ENCODE data around the gene PROCA1.
"Not testable (repeated sequence)": the region's sequence is repeated elsewhere in the genome, so short reads cannot be mapped to it uniquely, and the experiment has no call there.

Gene PROCA1

GRCh38 chr17:28737316-28737715 lies 25.6 kb upstream of the PROCA1 start:
- H4K20me1 ChIP-seq (ENCODE audit: insufficient read depth, low read length): no peaks in the 10 kb centered on the region
- H3K9ac ChIP-seq (ENCODE audit: low read length): peak overlapping the region; percentile 89; the same call in 1 of the 2 replicates
- no peaks in the 10 kb centered on the region for H3K27me3 ChIP-seq (ENCODE audit: low read depth, low read length)
- H3K9me3 ChIP-seq (ENCODE audit: insufficient read depth, low read length): no peaks in the 10 kb centered on the region
- peak overlapping the region; percentile 60 for H3K4me3 ChIP-seq (ENCODE audit: low read length)
- H3K79me2 ChIP-seq (ENCODE audit: low read length): peaks cover 12% of the 10 kb centered on the region
- peaks cover 42% of the 10 kb centered on the region for H3K36me3 ChIP-seq (replicated peaks; ENCODE audit: low read depth, low read length)
- TF ChIP-seq EZH2phosphoT487 (IDR thresholded peaks at IDR 0.05; ENCODE audit: low read depth): no peak
- H3K4me2 ChIP-seq (ENCODE audit: low read length): peak overlapping the region; percentile 81
- peaks cover 82% of the 10 kb centered on the region for H3K4me1 ChIP-seq (ENCODE audit: low read length)
- no peak overlapping the region for H2AFZ ChIP-seq (ENCODE audit: low read depth, low read length)
- H3K27ac ChIP-seq (ENCODE audit: low read length): peak overlapping the region; percentile 94

GRCh38 chr17:28735913-28736769 lies 24.5 kb upstream of the PROCA1 start:
- not testable (repeated sequence) for H3K9me3 ChIP-seq (ENCODE audit: insufficient read depth, low read length)

GRCh38 chr17:28735242-28735722 lies 23.6 kb upstream of the PROCA1 start:
- peaks cover 12% of the 10 kb centered on the region for H3K79me2 ChIP-seq (ENCODE audit: low read length)
- H2AFZ ChIP-seq (ENCODE audit: low read depth, low read length): no peak overlapping the region
- H3K9me3 ChIP-seq (ENCODE audit: insufficient read depth, low read length): no peaks in the 10 kb centered on the region
- H3K4me3 ChIP-seq (ENCODE audit: low read length): no peak overlapping the region
- H3K27ac ChIP-seq (ENCODE audit: low read length): peak overlapping the region; percentile 28; the same call in 1 of the 2 replicates
- TF ChIP-seq EZH2phosphoT487 (IDR thresholded peaks at IDR 0.05; ENCODE audit: low read depth) (no peak), CTCF (IDR thresholded peaks at IDR 0.05; ENCODE audit: low read depth, low read length) (no peak)
- no peak overlapping the region for H3K9ac ChIP-seq (ENCODE audit: low read length)
- peaks cover 35% of the 10 kb centered on the region for H3K36me3 ChIP-seq (replicated peaks; ENCODE audit: low read depth, low read length)
- no peaks in the 10 kb centered on the region for H4K20me1 ChIP-seq (ENCODE audit: insufficient read depth, low read length)
- H3K4me2 ChIP-seq (ENCODE audit: low read length): no peak overlapping the region
- H3K27me3 ChIP-seq (ENCODE audit: low read depth, low read length): no peaks in the 10 kb centered on the region
- peaks cover 61% of the 10 kb centered on the region for H3K4me1 ChIP-seq (ENCODE audit: low read length)

More at GRCh38 chr17:28735913-28736769, 24.5 kb upstream of the PROCA1 start:
- H4K20me1 ChIP-seq (ENCODE audit: insufficient read depth, low read length); H3K27ac ChIP-seq (ENCODE audit: low read length); H3K27me3 ChIP-seq (ENCODE audit: low read depth, low read length); H3K4me2 ChIP-seq (ENCODE audit: low read length); H3K9ac ChIP-seq (ENCODE audit: low read length); H3K4me3 ChIP-seq (ENCODE audit: low read length); H2AFZ ChIP-seq (ENCODE audit: low read depth, low read length): not testable (repeated sequence)
- Histone ChIP-seq H3K36me3 (replicated peaks; ENCODE audit: low read depth, low read length) (peaks cover 42% of the 10 kb centered on the region), H3K4me1 (ENCODE audit: low read length) (peaks cover 70% of the 10 kb centered on the region), H3K79me2 (ENCODE audit: low read length) (peaks cover 12% of the 10 kb centered on the region)

- Histone ChIP-seq H3K27ac (ENCODE audit: low read length) (peak overlapping the region; percentile 28; the same call in 1 of the 2 replicates), H3K36me3 (replicated peaks; ENCODE audit: low read depth, low read length) (peaks cover 30% of the 10 kb centered on the region), H3K9me3 (ENCODE audit: insufficient read depth, low read length) (no peaks in the 10 kb centered on the region), H3K79me2 (ENCODE audit: low read length) (peaks cover 13% of the 10 kb centered on the region), H3K4me1 (ENCODE audit: low read length) (peaks cover 58% of the 10 kb centered on the region), H2AFZ (ENCODE audit: low read depth, low read length) (no peak overlapping the region), H4K20me1 (ENCODE audit: insufficient read depth, low read length) (no peaks in the 10 kb centered on the region), H3K4me3 (ENCODE audit: low read length) (no peak overlapping the region), H3K27me3 (ENCODE audit: low read depth, low read length) (no peaks in the 10 kb centered on the region), H3K4me2 (ENCODE audit: low read length) (no peak overlapping the region), H3K9ac (ENCODE audit: low read length) (no peak overlapping the region)
- TF ChIP-seq EZH2phosphoT487 (IDR thresholded peaks at IDR 0.05; ENCODE audit: low read depth) (no peak), CTCF (IDR thresholded peaks at IDR 0.05; ENCODE audit: low read depth, low read length) (no peak)
Measured at GRCh38 chr17:28734712-28735241, 23.1 kb upstream of the PROCA1 start.

GRCh38 chr17:28733346-28733745 lies 21.7 kb upstream of the PROCA1 start:
- H3K4me3 ChIP-seq (ENCODE audit: low read length): no peak overlapping the region

More at GRCh38 chr17:28733346-28733745, 21.7 kb upstream of the PROCA1 start:
- H3K4me1 ChIP-seq (ENCODE audit: low read length): peaks cover 54% of the 10 kb centered on the region
- no peaks in the 10 kb centered on the region for H4K20me1 ChIP-seq (ENCODE audit: insufficient read depth, low read length)
- H2AFZ ChIP-seq (ENCODE audit: low read depth, low read length): no peak overlapping the region
- H3K9me3 ChIP-seq (ENCODE audit: insufficient read depth, low read length): no peaks in the 10 kb centered on the region
- peaks cover 24% of the 10 kb centered on the region for H3K36me3 ChIP-seq (replicated peaks; ENCODE audit: low read depth, low read length)
- peak overlapping the region; percentile 11; the same call in 1 of the 2 replicates for H3K27ac ChIP-seq (ENCODE audit: low read length)
- H3K9ac ChIP-seq (ENCODE audit: low read length): no peak overlapping the region
- H3K4me2 ChIP-seq (ENCODE audit: low read length): no peak overlapping the region
- H3K79me2 ChIP-seq (ENCODE audit: low read length): peaks cover 12% of the 10 kb centered on the region
- TF ChIP-seq CTCF (IDR thresholded peaks at IDR 0.05; ENCODE audit: low read depth, low read length) (no peak), EZH2phosphoT487 (IDR thresholded peaks at IDR 0.05; ENCODE audit: low read depth) (no peak)
- no peaks in the 10 kb centered on the region for H3K27me3 ChIP-seq (ENCODE audit: low read depth, low read length)

All from OCI-LY3 (cell line).